Caco-2 (cell line): ENCODE results near the gene GPC5. TPM values are rescaled to one million over a fixed set of nuclear protein-coding genes. Genes with fewer than 3 reads are reported as not detected.

ENCODE experiments used
- BruUV-seq: library from RNA; stranded (reverse); fragments of 400-500 nt; replicated peaks from 2 replicates; lab custom pipeline; 2021; lab: Mats Ljungman, UMichigan
- CTCF ChIA-PET: fragments of 300-600 bp; sonication (Branson Sonifier 250); formaldehyde crosslinking; loops from one replicate; lab custom pipeline; 2022; ENCODE audit warnings: antibody characterized with exemption; lab: Charles Lee
- POLR2A ChIA-PET: fragments of 300-600 bp; sonication (Branson Sonifier 250); formaldehyde crosslinking; loops from one replicate; lab custom pipeline; 2022; ENCODE audit warnings: antibody characterized with exemption; lab: Charles Lee
- DNase-seq, 2 experiments: peaks; one replicate each; pipeline versions ENCODE4 v3.0.0 to v3.0.0-alpha.2; 2020 to 2022
- H3K27me3 ChIP-seq: replicated peaks from 2 replicates; pipeline ENCODE4 v1.6.0; 2011; ENCODE audit warnings: low read length; ENCODE audit not compliant: control insufficient read depth, insufficient read depth
- H3K36me3 ChIP-seq: 2 replicates; pipeline ENCODE4 v1.5.1; 2011; ENCODE audit warnings: low read length; ENCODE audit not compliant: control insufficient read depth, insufficient read depth
- H3K4me1 ChIP-seq: fragments of 250-450 bp; sonication (Bioruptor Pico); 2 replicates; pipeline ENCODE4 v1.5.1; 2020; ENCODE audit warnings: mild to moderate bottlenecking
- H3K4me3 ChIP-seq: 2 replicates; pipeline ENCODE4 v1.5.1; 2011; ENCODE audit warnings: low read depth, mild to moderate bottlenecking, control low read depth, low read length
- H3K9me3 ChIP-seq: fragments of 250-450 bp; sonication (Bioruptor Pico); 2 replicates; pipeline ENCODE4 v1.5.1; 2020; ENCODE audit warnings: mild to moderate bottlenecking, moderate library complexity
- H3K27ac Mint-ChIP-seq: one replicate; pipeline ENCODE4 v1.8.0; 2022; ENCODE audit warnings: mixed read lengths; ENCODE audit not compliant: unreplicated experiment
- H3K27me3 Mint-ChIP-seq: one replicate; pipeline ENCODE4 v1.8.0; 2022; ENCODE audit warnings: mixed read lengths; ENCODE audit not compliant: insufficient read depth, unreplicated experiment
- H3K36me3 Mint-ChIP-seq: one replicate; pipeline ENCODE4 v1.8.0; 2022; ENCODE audit warnings: mild to moderate bottlenecking, mixed read lengths; ENCODE audit not compliant: insufficient read depth, unreplicated experiment
- H3K4me1 Mint-ChIP-seq: one replicate; pipeline ENCODE4 v1.8.0; 2022; ENCODE audit warnings: low read depth, mixed read lengths; ENCODE audit not compliant: unreplicated experiment
- H3K4me3 Mint-ChIP-seq: one replicate; pipeline ENCODE4 v1.8.0; 2022; ENCODE audit warnings: mild to moderate bottlenecking, moderate library complexity, mixed read lengths; ENCODE audit not compliant: unreplicated experiment
- H3K9me3 Mint-ChIP-seq: one replicate; pipeline ENCODE4 v1.8.0; 2022; ENCODE audit warnings: mixed read lengths; ENCODE audit not compliant: unreplicated experiment
- CTCF ChIP-seq, 2 experiments: fragments of 200-600 bp in 1 of 2; IDR thresholded peaks; 1 replicate in 1 of 2; 2 replicates in 1 of 2; pipeline versions ENCODE4 v1.5.1 to v1.8.0; 2011 to 2022; ENCODE audit warnings: antibody characterized with exemption in 1 of 2, control low read depth in 1 of 2, inconsistent platforms in 1 of 2, low read depth in 1 of 2, low read length in 1 of 2, mild to moderate bottlenecking in 1 of 2, moderate library complexity in 1 of 2; ENCODE audit not compliant: insufficient read depth in 1 of 2, severe bottlenecking in 1 of 2, unreplicated experiment in 1 of 2
- intact Hi-C: fragments of 100-400 bp; cut with micrococcal nuclease; formaldehyde crosslinking; loops from one replicate; pipeline ENCODE4 v1.10.0; 2022; ENCODE audit not compliant: unreplicated experiment
- total RNA-seq: library from RNA; stranded (reverse); gene quantifications from 2 replicates; pipeline ENCODE4 v1.2.3, GENCODE V29; 2022

GPC5 gene
- total RNA-seq, 1 experiment from 2014 or later, result 4.1 TPM

GRCh38 chr13:92775658-92776057 is 1377.2 kb downstream of the GPC5 start:
- intact Hi-C loops, result no loop called here
- H3K27ac Mint-ChIP-seq, result no peak overlapping the region
- ChIA-PET CTCF (no interaction called here), POLR2A (no interaction called here)
- Histone ChIP-seq H3K4me3 (no peak overlapping the region), H3K27me3 (no peaks in the 10 kb centered on the region), H3K4me1 (no peaks in the 10 kb centered on the region), H3K9me3 (no peaks in the 10 kb centered on the region), H3K36me3 (no peaks in the 10 kb centered on the region)
- no peaks in the 10 kb centered on the region for H3K27me3 Mint-ChIP-seq
- TF ChIP-seq CTCF (IDR thresholded peaks at IDR 0.05; ENCODE audit: insufficient read depth in 1 of 2, low read depth in 1 of 2, low read length in 1 of 2, severe bottlenecking in 1 of 2, unreplicated experiment in 1 of 2), result no peak
- BruUV-seq, result no TSS peak
- H3K4me3 Mint-ChIP-seq, result no peak overlapping the region
- H3K9me3 Mint-ChIP-seq, result no peaks in the 10 kb centered on the region
- DNase-seq, result no peak
- no peaks in the 10 kb centered on the region for H3K36me3 Mint-ChIP-seq
- H3K4me1 Mint-ChIP-seq, result no peaks in the 10 kb centered on the region

GRCh38 chr13:92781965-92782690 is 1383.7 kb downstream of the GPC5 start:
- no peak overlapping the region for H3K4me3 Mint-ChIP-seq
- no peak overlapping the region for H3K27ac Mint-ChIP-seq
- no peak for TF ChIP-seq CTCF (IDR thresholded peaks at IDR 0.05; ENCODE audit: insufficient read depth in 1 of 2, low read depth in 1 of 2, low read length in 1 of 2, severe bottlenecking in 1 of 2, unreplicated experiment in 1 of 2)
- no peaks in the 10 kb centered on the region for H3K4me1 Mint-ChIP-seq
- H3K9me3 ChIP-seq, result no peaks in the 10 kb centered on the region
- no peaks in the 10 kb centered on the region for H3K36me3 ChIP-seq
- CTCF ChIA-PET, result no interaction called here
- H3K4me3 ChIP-seq, result no peak overlapping the region
- no peaks in the 10 kb centered on the region for H3K4me1 ChIP-seq
- H3K27me3 ChIP-seq, result no peaks in the 10 kb centered on the region
- no TSS peak for BruUV-seq
- H3K36me3 Mint-ChIP-seq, result no peaks in the 10 kb centered on the region
- H3K9me3 Mint-ChIP-seq, result no peaks in the 10 kb centered on the region
- H3K27me3 Mint-ChIP-seq, result no peaks in the 10 kb centered on the region
- POLR2A ChIA-PET, result no interaction called here
- intact Hi-C loops, result no loop called here
- DNase-seq, result no peak

- Mint-ChIP-seq H3K27me3 (no peaks in the 10 kb centered on the region), H3K4me1 (no peaks in the 10 kb centered on the region), H3K9me3 (no peaks in the 10 kb centered on the region), H3K36me3 (no peaks in the 10 kb centered on the region), H3K27ac (no peak overlapping the region), H3K4me3 (no peak overlapping the region)
- Histone ChIP-seq H3K4me3 (no peak overlapping the region), H3K27me3 (no peaks in the 10 kb centered on the region), H3K36me3 (no peaks in the 10 kb centered on the region), H3K4me1 (peaks cover 12% of the 10 kb centered on the region; the same call in 1 of the 2 replicates), H3K9me3 (no peaks in the 10 kb centered on the region)
- CTCF ChIA-PET, result no interaction called here
- no peak for TF ChIP-seq CTCF (IDR thresholded peaks at IDR 0.05; ENCODE audit: insufficient read depth in 1 of 2, low read depth in 1 of 2, low read length in 1 of 2, severe bottlenecking in 1 of 2, unreplicated experiment in 1 of 2)
- intact Hi-C loops, result no loop called here
- POLR2A ChIA-PET, result no interaction called here
- no TSS peak for BruUV-seq
- no peak for DNase-seq
Observed at GRCh38 chr13:92802776-92803175, 1404.4 kb downstream of the GPC5 start.
